Measurements from ENCODE around the gene TMEM8B. TPM values are rescaled to one million over a fixed set of nuclear protein-coding genes. Genes with fewer than 3 reads are reported as not detected.

Gene TMEM8B
- polyA plus RNA-seq, 1 donor (not counting 4 experiments of a cell fraction or from before 2014, with no cell fraction given), result 1.3 TPM

DNA sequence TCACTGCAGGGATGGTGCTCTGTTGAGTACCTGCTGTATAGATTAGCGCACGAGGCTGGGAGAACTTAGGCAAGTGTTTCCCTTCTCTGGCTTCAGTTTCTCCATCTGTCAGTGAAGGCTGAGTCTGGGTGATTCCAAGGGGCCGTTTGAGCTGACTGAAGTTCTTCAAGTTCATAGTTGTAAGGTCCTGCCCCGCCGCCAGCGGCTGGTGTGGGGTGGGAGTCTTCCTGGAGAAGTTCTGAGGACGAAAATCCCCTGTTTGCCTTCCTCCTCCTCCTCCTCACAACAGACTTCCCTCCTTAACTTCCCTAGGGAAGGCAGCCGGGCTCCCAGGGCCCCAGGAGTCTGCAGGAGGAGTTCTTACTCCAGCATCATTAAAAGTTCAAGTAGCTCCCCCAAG lies 75.3 kb downstream of the TMEM8B start:
- dilution Hi-C loops (cut with MboI; ENCODE audit: extremely low pct_ligation_motif_present, low sequenced_read_pairs), result no loop called here
- Histone ChIP-seq H4K20me1 (ENCODE audit: control insufficient read depth, extremely low read depth, insufficient read depth, low read length) (no peaks in the 10 kb centered on the region), H3K27me3 (ENCODE audit: control insufficient read depth, extremely low read depth, insufficient read depth, low read length) (no peaks in the 10 kb centered on the region), H3K36me3 (ENCODE audit: control insufficient read depth in 2 of 2, extremely low read depth in 1 of 2, insufficient read depth in 2 of 2, low read length in 2 of 2) (no peaks in the 10 kb centered on the region), H3K9me3 (ENCODE audit: control insufficient read depth, low read depth, low read length) (no peaks in the 10 kb centered on the region), H3K9ac (ENCODE audit: control insufficient read depth, extremely low read depth, insufficient read depth, low read length) (no peak overlapping the region), H3K79me2 (ENCODE audit: control insufficient read depth, insufficient read depth, low read length) (no peaks in the 10 kb centered on the region), H2AFZ (ENCODE audit: control insufficient read depth, low read length) (no peak overlapping the region), H3K9me1 (ENCODE audit: control insufficient read depth, extremely low read depth, insufficient read depth, low read length) (no peaks in the 10 kb centered on the region), H3K4me1 (ENCODE audit: control insufficient read depth, extremely low read depth, insufficient read depth, low read length) (peaks cover 36% of the 10 kb centered on the region), H3K4me2 (ENCODE audit: control insufficient read depth, extremely low read depth, insufficient read depth, low read depth, low read length) (no peak overlapping the region), H3K4me3 (ENCODE audit: control insufficient read depth in 2 of 3, extremely low read depth in 1 of 3, insufficient read depth in 2 of 3, low read depth in 1 of 3, low read length in 3 of 3) (no peak overlapping the region), H3K27ac (ENCODE audit: control insufficient read depth, insufficient read depth, low read length) (no peak overlapping the region)
- TF ChIP-seq EZH2 (IDR thresholded peaks at IDR 0.05; ENCODE audit: low read length) (no peak), CTCF (optimal IDR thresholded peaks at IDR 0.05 in 1 of 3, IDR thresholded peaks at IDR 0.05 in 1 of 3, conservative IDR thresholded peaks at IDR 0.05 in 1 of 3; ENCODE audit: extremely low read depth in 1 of 3, insufficient read depth in 2 of 3, low read length in 3 of 3) (no peak)
- no peak for FAIRE-seq
- no peak for DNase-seq (ENCODE audit: low read depth, low spot score)

DNA sequence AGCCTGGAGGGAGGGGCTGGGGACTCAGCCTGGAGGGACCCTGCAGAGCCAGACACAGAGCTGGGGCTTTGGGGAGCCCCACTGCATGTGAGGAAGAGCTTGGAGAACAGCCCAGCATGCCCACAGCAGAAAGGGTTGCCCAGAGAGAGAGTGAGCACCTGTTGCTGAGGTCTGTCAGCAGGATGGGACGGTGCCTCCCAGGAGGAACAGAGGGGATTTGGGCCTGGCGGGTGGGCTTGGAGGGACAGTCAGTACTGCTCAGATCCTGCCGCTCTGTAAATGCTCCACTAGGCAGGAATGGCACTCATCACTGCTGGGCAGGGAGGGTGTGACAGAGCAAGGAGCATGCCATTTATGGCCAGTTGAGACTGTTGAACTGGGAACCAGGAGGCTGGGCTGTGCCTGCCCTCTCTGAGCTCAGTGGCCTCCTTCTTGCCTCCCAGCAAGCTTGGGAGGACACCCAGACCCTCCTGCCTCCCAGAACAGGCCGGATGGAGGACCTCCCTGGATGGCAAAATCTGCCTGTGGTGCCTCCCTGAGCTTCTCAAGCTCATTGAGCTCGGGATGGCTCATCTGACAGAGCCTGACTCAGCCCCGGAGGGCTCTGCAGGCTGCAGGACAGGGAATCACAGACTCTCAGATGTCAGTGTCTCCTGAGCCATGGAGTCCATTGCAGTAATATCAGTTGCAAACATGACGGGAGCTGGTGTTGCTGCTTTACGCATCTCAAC lies 76.2 kb downstream of the TMEM8B start:
- Histone ChIP-seq H3K27me3 (ENCODE audit: control insufficient read depth, extremely low read depth, insufficient read depth, low read length) (no peaks in the 10 kb centered on the region), H3K79me2 (ENCODE audit: control insufficient read depth, insufficient read depth, low read length) (no peaks in the 10 kb centered on the region), H3K4me2 (ENCODE audit: control insufficient read depth, extremely low read depth, insufficient read depth, low read depth, low read length) (peak overlapping the region; percentile 0), H3K36me3 (ENCODE audit: control insufficient read depth in 2 of 2, extremely low read depth in 1 of 2, insufficient read depth in 2 of 2, low read length in 2 of 2) (no peaks in the 10 kb centered on the region), H3K9ac (ENCODE audit: control insufficient read depth, extremely low read depth, insufficient read depth, low read length) (no peak overlapping the region), H3K27ac (ENCODE audit: control insufficient read depth, insufficient read depth, low read length) (no peak overlapping the region), H3K9me3 (ENCODE audit: control insufficient read depth, low read depth, low read length) (no peaks in the 10 kb centered on the region), H3K9me1 (ENCODE audit: control insufficient read depth, extremely low read depth, insufficient read depth, low read length) (no peaks in the 10 kb centered on the region), H4K20me1 (ENCODE audit: control insufficient read depth, extremely low read depth, insufficient read depth, low read length) (no peaks in the 10 kb centered on the region), H2AFZ (ENCODE audit: control insufficient read depth, low read length) (no peak overlapping the region), H3K4me1 (ENCODE audit: control insufficient read depth, extremely low read depth, insufficient read depth, low read length) (peaks cover 36% of the 10 kb centered on the region), H3K4me3 (ENCODE audit: control insufficient read depth in 2 of 3, extremely low read depth in 1 of 3, insufficient read depth in 2 of 3, low read depth in 1 of 3, low read length in 3 of 3) (no peak overlapping the region)
- dilution Hi-C loops (cut with MboI; ENCODE audit: extremely low pct_ligation_motif_present, low sequenced_read_pairs), result no loop called here
- DNase-seq (ENCODE audit: low read depth, low spot score) (no peak), FAIRE-seq (no peak)
- TF ChIP-seq CTCF (optimal IDR thresholded peaks at IDR 0.05 in 1 of 3, IDR thresholded peaks at IDR 0.05 in 1 of 3, conservative IDR thresholded peaks at IDR 0.05 in 1 of 3; ENCODE audit: extremely low read depth in 1 of 3, insufficient read depth in 2 of 3, low read length in 3 of 3), result no peak
- no peak for TF ChIP-seq EZH2 (IDR thresholded peaks at IDR 0.05; ENCODE audit: low read length)
